Measurements from ENCODE around the gene PDK1. TPM values are rescaled to one million over a fixed set of nuclear protein-coding genes. Genes with fewer than 3 reads are reported as not detected.

The PDK1 gene
- total RNA-seq, 1 experiment from 2014 or later = 130 TPM

DNA sequence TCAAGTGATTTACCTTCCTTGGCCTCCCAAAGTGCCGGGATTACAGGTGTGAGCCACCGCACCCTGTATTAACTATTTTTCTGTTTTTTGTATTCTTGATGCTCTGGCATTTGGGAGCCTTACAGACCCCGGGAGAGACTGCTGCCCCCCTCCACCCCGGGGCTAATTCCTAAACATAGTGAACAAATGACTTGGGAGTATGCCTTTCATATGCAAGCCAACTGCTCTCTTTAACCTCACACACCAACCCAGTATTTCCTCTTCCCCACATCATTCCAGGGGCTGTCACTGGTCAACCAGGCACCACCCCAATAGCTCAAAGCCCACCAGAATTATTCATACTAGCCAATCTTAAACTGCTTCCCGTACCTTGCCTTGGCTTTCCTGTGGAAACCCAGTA lies 79.7 kb downstream of the PDK1 start:
- Histone ChIP-seq H3K9me3 (ENCODE audit: low read length) (no peaks in the 10 kb centered on the region), H2AFZ (ENCODE audit: low read length) (no peak overlapping the region)

GRCh38 chr2:172639256-172639655 lies 83.4 kb downstream of the PDK1 start:
- Histone ChIP-seq H3K9me3 (ENCODE audit: low read length) (no peaks in the 10 kb centered on the region), H3K79me2 (ENCODE audit: low read length) (no peaks in the 10 kb centered on the region), H3K27ac (ENCODE audit: low read length) (no peak overlapping the region), H3K9ac (ENCODE audit: low read length) (no peak overlapping the region), H3K27me3 (ENCODE audit: low read length) (no peaks in the 10 kb centered on the region), H3K4me3 (ENCODE audit: low read length) (no peak overlapping the region), H2AFZ (ENCODE audit: low read length) (no peak overlapping the region), H3K9me2 (replicated peaks; ENCODE audit: insufficient read depth, low read length) (no peaks in the 10 kb centered on the region), H4K20me1 (ENCODE audit: insufficient read depth, low read depth, low read length) (no peaks in the 10 kb centered on the region), H3K36me3 (ENCODE audit: insufficient read depth, low read length) (no peaks in the 10 kb centered on the region), H3K4me2 (ENCODE audit: low read depth, low read length, poor library complexity, severe bottlenecking) (no peak overlapping the region), H3K4me1 (ENCODE audit: low read length) (no peaks in the 10 kb centered on the region)
- DNase-seq = no peak

More for the DNA sequence above, 79.7 kb downstream of the PDK1 start:
- Histone ChIP-seq H3K79me2 (ENCODE audit: low read length) (no peaks in the 10 kb centered on the region), H4K20me1 (ENCODE audit: insufficient read depth, low read depth, low read length) (no peaks in the 10 kb centered on the region), H3K4me1 (ENCODE audit: low read length) (no peaks in the 10 kb centered on the region), H3K4me2 (ENCODE audit: low read depth, low read length, poor library complexity, severe bottlenecking) (no peak overlapping the region), H3K9me2 (replicated peaks; ENCODE audit: insufficient read depth, low read length) (no peaks in the 10 kb centered on the region), H3K9ac (ENCODE audit: low read length) (no peak overlapping the region), H3K27ac (ENCODE audit: low read length) (no peak overlapping the region), H3K4me3 (ENCODE audit: low read length) (no peak overlapping the region), H3K27me3 (ENCODE audit: low read length) (no peaks in the 10 kb centered on the region), H3K36me3 (ENCODE audit: insufficient read depth, low read length) (no peaks in the 10 kb centered on the region)
- DNase-seq = no peak

GRCh38 chr2:172639823-172640222 lies 83.9 kb downstream of the PDK1 start:
- H3K9me3 ChIP-seq (ENCODE audit: low read length) = no peaks in the 10 kb centered on the region

GRCh38 chr2:172640389-172640788 lies 84.5 kb downstream of the PDK1 start:
- Histone ChIP-seq H3K4me1 (ENCODE audit: low read length) (no peaks in the 10 kb centered on the region), H3K27me3 (ENCODE audit: low read length) (no peaks in the 10 kb centered on the region), H3K4me2 (ENCODE audit: low read depth, low read length, poor library complexity, severe bottlenecking) (no peak overlapping the region), H3K9ac (ENCODE audit: low read length) (no peak overlapping the region), H3K27ac (ENCODE audit: low read length) (no peak overlapping the region), H3K4me3 (ENCODE audit: low read length) (no peak overlapping the region), H4K20me1 (ENCODE audit: insufficient read depth, low read depth, low read length) (no peaks in the 10 kb centered on the region), H3K9me2 (replicated peaks; ENCODE audit: insufficient read depth, low read length) (no peaks in the 10 kb centered on the region), H3K36me3 (ENCODE audit: insufficient read depth, low read length) (no peaks in the 10 kb centered on the region), H3K79me2 (ENCODE audit: low read length) (no peaks in the 10 kb centered on the region), H2AFZ (ENCODE audit: low read length) (no peak overlapping the region), H3K9me3 (ENCODE audit: low read length) (no peaks in the 10 kb centered on the region)
- DNase-seq = no peak

More at GRCh38 chr2:172639823-172640222, 83.9 kb downstream of the PDK1 start:
- Histone ChIP-seq H2AFZ (ENCODE audit: low read length) (no peak overlapping the region), H3K4me3 (ENCODE audit: low read length) (no peak overlapping the region), H3K79me2 (ENCODE audit: low read length) (no peaks in the 10 kb centered on the region), H3K4me1 (ENCODE audit: low read length) (no peaks in the 10 kb centered on the region), H4K20me1 (ENCODE audit: insufficient read depth, low read depth, low read length) (no peaks in the 10 kb centered on the region), H3K27me3 (ENCODE audit: low read length) (no peaks in the 10 kb centered on the region), H3K27ac (ENCODE audit: low read length) (no peak overlapping the region), H3K4me2 (ENCODE audit: low read depth, low read length, poor library complexity, severe bottlenecking) (no peak overlapping the region), H3K9me2 (replicated peaks; ENCODE audit: insufficient read depth, low read length) (no peaks in the 10 kb centered on the region), H3K36me3 (ENCODE audit: insufficient read depth, low read length) (no peaks in the 10 kb centered on the region), H3K9ac (ENCODE audit: low read length) (no peak overlapping the region)
- no peak for DNase-seq

DNA sequence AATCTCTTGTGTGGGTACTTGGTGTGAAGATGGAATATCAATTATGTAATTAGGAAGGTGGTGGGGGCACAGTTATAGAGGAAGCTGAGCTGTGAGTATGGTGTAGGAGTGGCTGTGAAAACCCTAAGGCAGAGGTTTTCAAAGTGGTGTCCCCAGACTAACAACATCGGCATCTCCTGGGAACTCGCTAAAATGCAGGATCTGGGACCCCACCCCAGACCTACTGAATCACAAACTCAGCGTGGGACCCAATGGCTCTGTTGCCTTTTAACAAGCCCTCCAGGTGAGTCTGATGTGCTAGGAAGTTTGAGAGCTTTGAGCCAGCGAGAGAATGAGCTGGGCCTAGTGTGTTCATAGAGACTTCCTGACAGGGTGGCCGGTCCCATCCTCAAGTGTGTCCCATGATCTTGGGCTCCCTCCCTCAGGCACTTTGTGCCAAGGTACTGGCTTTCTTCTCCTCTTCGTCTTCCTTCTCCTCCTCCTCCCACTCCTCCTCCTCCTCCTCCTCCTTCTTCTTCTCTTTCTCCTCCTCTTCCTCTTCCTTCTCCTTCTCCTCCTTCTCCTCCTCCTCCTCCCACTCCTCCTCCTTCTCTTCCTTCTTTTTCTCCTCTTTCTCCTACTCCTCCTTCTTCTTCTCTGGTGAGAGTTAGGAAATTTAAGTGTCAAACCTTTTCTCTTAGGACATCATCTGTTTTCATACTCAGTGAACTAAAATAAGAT lies 86.6 kb downstream of the PDK1 start:
- H3K9me3 ChIP-seq (ENCODE audit: low read length) = no peaks in the 10 kb centered on the region
- no peak overlapping the region for H2AFZ ChIP-seq (ENCODE audit: low read length)

DNA sequence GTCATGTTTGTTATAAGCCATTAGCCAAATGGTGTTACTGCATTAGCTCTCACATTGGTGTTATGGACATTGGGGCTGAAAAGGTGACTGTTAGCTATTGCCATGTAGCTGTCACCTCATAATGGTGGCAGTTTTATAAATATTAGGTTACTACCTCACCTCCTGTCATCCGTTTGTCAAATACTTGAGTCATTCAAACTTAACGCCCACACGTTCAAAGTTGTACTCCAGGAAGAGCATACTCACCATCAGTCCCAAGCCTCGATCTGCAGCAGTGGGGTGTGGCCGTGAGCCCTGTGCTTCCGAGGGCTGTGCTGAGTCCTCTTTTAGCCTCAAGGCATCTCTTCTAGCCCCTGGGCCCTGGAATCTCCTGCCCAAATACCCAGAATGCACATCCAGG lies 87.3 kb downstream of the PDK1 start:
- H3K79me2 ChIP-seq (ENCODE audit: low read length) = no peaks in the 10 kb centered on the region
- H3K4me2 ChIP-seq (ENCODE audit: low read depth, low read length, poor library complexity, severe bottlenecking) = no peak overlapping the region
- H3K9me2 ChIP-seq (replicated peaks; ENCODE audit: insufficient read depth, low read length) = no peaks in the 10 kb centered on the region
- H3K36me3 ChIP-seq (ENCODE audit: insufficient read depth, low read length) = no peaks in the 10 kb centered on the region
- H3K27ac ChIP-seq (ENCODE audit: low read length) = no peak overlapping the region
- no peak overlapping the region for H2AFZ ChIP-seq (ENCODE audit: low read length)
- H3K9ac ChIP-seq (ENCODE audit: low read length) = no peak overlapping the region
- DNase-seq = no peak
- H3K4me3 ChIP-seq (ENCODE audit: low read length) = no peak overlapping the region
- no peaks in the 10 kb centered on the region for H4K20me1 ChIP-seq (ENCODE audit: insufficient read depth, low read depth, low read length)
- no peaks in the 10 kb centered on the region for H3K9me3 ChIP-seq (ENCODE audit: low read length)
- H3K4me1 ChIP-seq (ENCODE audit: low read length) = no peaks in the 10 kb centered on the region
- H3K27me3 ChIP-seq (ENCODE audit: low read length) = no peaks in the 10 kb centered on the region

More for the DNA sequence above, 86.6 kb downstream of the PDK1 start:
- Histone ChIP-seq H3K27ac (ENCODE audit: low read length) (no peak overlapping the region), H3K36me3 (ENCODE audit: insufficient read depth, low read length) (no peaks in the 10 kb centered on the region), H3K9ac (ENCODE audit: low read length) (no peak overlapping the region), H4K20me1 (ENCODE audit: insufficient read depth, low read depth, low read length) (no peaks in the 10 kb centered on the region), H3K4me3 (ENCODE audit: low read length) (no peak overlapping the region), H3K79me2 (ENCODE audit: low read length) (no peaks in the 10 kb centered on the region), H3K27me3 (ENCODE audit: low read length) (no peaks in the 10 kb centered on the region), H3K4me1 (ENCODE audit: low read length) (no peaks in the 10 kb centered on the region), H3K4me2 (ENCODE audit: low read depth, low read length, poor library complexity, severe bottlenecking) (no peak overlapping the region), H3K9me2 (replicated peaks; ENCODE audit: insufficient read depth, low read length) (no peaks in the 10 kb centered on the region)
- no peak for DNase-seq

- Histone ChIP-seq H3K4me3 (ENCODE audit: low read length) (no peak overlapping the region), H3K4me1 (ENCODE audit: low read length) (no peaks in the 10 kb centered on the region), H4K20me1 (ENCODE audit: insufficient read depth, low read depth, low read length) (no peaks in the 10 kb centered on the region), H3K9me3 (ENCODE audit: low read length) (no peaks in the 10 kb centered on the region), H3K9ac (ENCODE audit: low read length) (no peak overlapping the region), H3K36me3 (ENCODE audit: insufficient read depth, low read length) (no peaks in the 10 kb centered on the region), H3K27me3 (ENCODE audit: low read length) (no peaks in the 10 kb centered on the region), H3K9me2 (replicated peaks; ENCODE audit: insufficient read depth, low read length) (no peaks in the 10 kb centered on the region), H3K27ac (ENCODE audit: low read length) (no peak overlapping the region), H3K4me2 (ENCODE audit: low read depth, low read length, poor library complexity, severe bottlenecking) (no peak overlapping the region), H3K79me2 (ENCODE audit: low read length) (no peaks in the 10 kb centered on the region), H2AFZ (ENCODE audit: low read length) (no peak overlapping the region)
- DNase-seq = no peak
Observed at GRCh38 chr2:172647439-172647838, 91.5 kb downstream of the PDK1 start.

GRCh38 chr2:172655091-172655837 lies 99.4 kb downstream of the PDK1 start:
- Histone ChIP-seq H3K27me3 (ENCODE audit: low read length) (no peaks in the 10 kb centered on the region), H3K9me3 (ENCODE audit: low read length) (no peaks in the 10 kb centered on the region), H3K9me2 (replicated peaks; ENCODE audit: insufficient read depth, low read length) (no peaks in the 10 kb centered on the region), H3K36me3 (ENCODE audit: insufficient read depth, low read length) (no peaks in the 10 kb centered on the region), H3K4me3 (ENCODE audit: low read length) (no peak overlapping the region), H3K9ac (ENCODE audit: low read length) (no peak overlapping the region), H3K4me2 (ENCODE audit: low read depth, low read length, poor library complexity, severe bottlenecking) (no peak overlapping the region), H3K79me2 (ENCODE audit: low read length) (no peaks in the 10 kb centered on the region), H2AFZ (ENCODE audit: low read length) (no peak overlapping the region), H3K27ac (ENCODE audit: low read length) (no peak overlapping the region), H3K4me1 (ENCODE audit: low read length) (no peaks in the 10 kb centered on the region), H4K20me1 (ENCODE audit: insufficient read depth, low read depth, low read length) (no peaks in the 10 kb centered on the region)
- no peak for DNase-seq
